Neural progenitor cell (in vitro differentiated cells): ENCODE measurements around the gene TRIM41. TPM values are rescaled to one million over a fixed set of nuclear protein-coding genes. Genes with fewer than 3 reads are reported as not detected.

Experiments
- DNase-seq: peaks from one replicate; pipeline ENCODE4 v3.0.0-alpha.2; 2016; ENCODE audit warnings: low spot score
- H2AFZ ChIP-seq: fragments of 200-600 bp; sonication (generic); replicated peaks from 2 replicates; pipeline ENCODE4 v1.6.1; 2016; ENCODE audit warnings: antibody characterized with exemption
- H3F3A ChIP-seq: fragments of 200-600 bp; sonication (generic); 2 replicates; pipeline ENCODE4 v1.6.1; 2016; ENCODE audit warnings: antibody characterized with exemption, low read depth
- H3K27ac ChIP-seq: fragments of 200-600 bp; sonication (generic); 2 replicates; pipeline ENCODE4 v1.5.1; 2016; ENCODE audit warnings: mild to moderate bottlenecking
- H3K27me3 ChIP-seq: fragments of 200-600 bp; sonication (generic); 2 replicates; pipeline ENCODE4 v1.6.1; 2016; ENCODE audit warnings: mild to moderate bottlenecking, moderate library complexity
- H3K36me3 ChIP-seq: fragments of 200-600 bp; sonication (generic); 2 replicates; pipeline ENCODE4 v1.5.1; 2016
- H3K4me1 ChIP-seq: fragments of 200-600 bp; sonication (generic); 2 replicates; pipeline ENCODE4 v1.6.1; 2016; ENCODE audit warnings: mixed run types
- H3K4me2 ChIP-seq: fragments of 200-600 bp; sonication (generic); 2 replicates; pipeline ENCODE4 v1.6.1; 2016
- H3K4me3 ChIP-seq: fragments of 200-600 bp; sonication (generic); 2 replicates; pipeline ENCODE4 v1.5.1; 2016
- H3K79me2 ChIP-seq: fragments of 200-600 bp; sonication (generic); 2 replicates; pipeline ENCODE4 v1.6.1; 2016; ENCODE audit warnings: low read depth
- H3K9ac ChIP-seq: fragments of 200-600 bp; sonication (generic); 2 replicates; pipeline ENCODE4 v1.6.1; 2016
- H3K9me3 ChIP-seq: fragments of 200-600 bp; sonication (generic); 2 replicates; pipeline ENCODE4 v1.5.1; 2016; ENCODE audit warnings: low read depth
- H4K20me1 ChIP-seq: fragments of 200-600 bp; sonication (generic); 2 replicates; pipeline ENCODE4 v1.6.1; 2016; ENCODE audit warnings: low read depth
- H3K27ac Mint-ChIP-seq: 3 replicates; pipeline ENCODE4 v1.8.0; 2021; ENCODE audit warnings: mixed read lengths
- H3K27me3 Mint-ChIP-seq: 2 replicates; pipeline ENCODE4 v1.8.0; 2022; ENCODE audit warnings: low read depth, mild to moderate bottlenecking, inconsistent platforms, moderate library complexity, mixed read lengths; ENCODE audit not compliant: insufficient read depth
- H3K36me3 Mint-ChIP-seq: 3 replicates; pipeline ENCODE4 v1.8.0; 2021; ENCODE audit warnings: mixed read lengths
- H3K4me1 Mint-ChIP-seq: 3 replicates; pipeline ENCODE4 v1.8.0; 2021; ENCODE audit warnings: mixed read lengths
- H3K4me3 Mint-ChIP-seq: 3 replicates; pipeline ENCODE4 v1.8.0; 2021; ENCODE audit warnings: mild to moderate bottlenecking, moderate library complexity, mixed read lengths
- H3K9me3 Mint-ChIP-seq: 3 replicates; pipeline ENCODE4 v1.8.0; 2020; ENCODE audit warnings: mixed read lengths
- EZH2 ChIP-seq: fragments of 200-600 bp; sonication (generic); IDR thresholded peaks from 2 replicates; pipeline ENCODE4 v1.6.1; 2017; ENCODE audit warnings: antibody characterized with exemption, mild to moderate bottlenecking, moderate library complexity
- EZH2phosphoT487 ChIP-seq: fragments of 200-600 bp; sonication (generic); IDR thresholded peaks from 2 replicates; pipeline ENCODE4 v1.6.1; 2017; ENCODE audit warnings: antibody characterized with exemption
- total RNA-seq: library from RNA; depleted of rRNA; stranded (reverse); fragments of >200 nt; gene quantifications from 2 replicates; pipeline ENCODE4 v1.2.3, GENCODE V29; 2015; ENCODE audit warnings: low replicate concordance
- TF ChIP-seq, protein P1 (sequence below): fragments of 200-600 bp; sonication (generic); IDR thresholded peaks from 2 replicates; pipeline ENCODE4 v1.5.1; 2017; ENCODE audit warnings: antibody characterized with exemption, mild to moderate bottlenecking

Gene TRIM41
- total RNA-seq, 1 donor from 2014 or later, result 8.1 TPM

GRCh38 chr5:181261320-181262049 lies 38.4 kb downstream of the TRIM41 start:
- Histone ChIP-seq H3K9me3 (no peaks in the 10 kb centered on the region), H3F3A (peaks cover 45% of the 10 kb centered on the region), H3K4me1 (peaks cover 15% of the 10 kb centered on the region), H4K20me1 (peaks cover 50% of the 10 kb centered on the region), H3K27me3 (no peaks in the 10 kb centered on the region), H3K79me2 (peaks cover 65% of the 10 kb centered on the region), H3K4me2 (peak overlapping the region; percentile 100), H2AFZ (peak overlapping the region; percentile 97), H3K9ac (peak overlapping the region; percentile 89), H3K27ac (peak overlapping the region; percentile 89), H3K36me3 (no peaks in the 10 kb centered on the region), H3K4me3 (peak overlapping the region; percentile 100)
- Mint-ChIP-seq H3K27ac (peak overlapping the region; percentile 92), H3K4me1 (peaks cover 46% of the 10 kb centered on the region), H3K9me3 (no peaks in the 10 kb centered on the region), H3K4me3 (peak overlapping the region; percentile 99), H3K27me3 (peaks cover 6% of the 10 kb centered on the region), H3K36me3 (peaks cover 14% of the 10 kb centered on the region)
- DNase-seq, result peak; percentile 81
- no peak for TF ChIP-seq EZH2
- TF ChIP-seq, protein P1, sequence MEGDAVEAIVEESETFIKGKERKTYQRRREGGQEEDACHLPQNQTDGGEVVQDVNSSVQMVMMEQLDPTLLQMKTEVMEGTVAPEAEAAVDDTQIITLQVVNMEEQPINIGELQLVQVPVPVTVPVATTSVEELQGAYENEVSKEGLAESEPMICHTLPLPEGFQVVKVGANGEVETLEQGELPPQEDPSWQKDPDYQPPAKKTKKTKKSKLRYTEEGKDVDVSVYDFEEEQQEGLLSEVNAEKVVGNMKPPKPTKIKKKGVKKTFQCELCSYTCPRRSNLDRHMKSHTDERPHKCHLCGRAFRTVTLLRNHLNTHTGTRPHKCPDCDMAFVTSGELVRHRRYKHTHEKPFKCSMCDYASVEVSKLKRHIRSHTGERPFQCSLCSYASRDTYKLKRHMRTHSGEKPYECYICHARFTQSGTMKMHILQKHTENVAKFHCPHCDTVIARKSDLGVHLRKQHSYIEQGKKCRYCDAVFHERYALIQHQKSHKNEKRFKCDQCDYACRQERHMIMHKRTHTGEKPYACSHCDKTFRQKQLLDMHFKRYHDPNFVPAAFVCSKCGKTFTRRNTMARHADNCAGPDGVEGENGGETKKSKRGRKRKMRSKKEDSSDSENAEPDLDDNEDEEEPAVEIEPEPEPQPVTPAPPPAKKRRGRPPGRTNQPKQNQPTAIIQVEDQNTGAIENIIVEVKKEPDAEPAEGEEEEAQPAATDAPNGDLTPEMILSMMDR, result no peak
- TF ChIP-seq EZH2phosphoT487, result no peak

DNA sequence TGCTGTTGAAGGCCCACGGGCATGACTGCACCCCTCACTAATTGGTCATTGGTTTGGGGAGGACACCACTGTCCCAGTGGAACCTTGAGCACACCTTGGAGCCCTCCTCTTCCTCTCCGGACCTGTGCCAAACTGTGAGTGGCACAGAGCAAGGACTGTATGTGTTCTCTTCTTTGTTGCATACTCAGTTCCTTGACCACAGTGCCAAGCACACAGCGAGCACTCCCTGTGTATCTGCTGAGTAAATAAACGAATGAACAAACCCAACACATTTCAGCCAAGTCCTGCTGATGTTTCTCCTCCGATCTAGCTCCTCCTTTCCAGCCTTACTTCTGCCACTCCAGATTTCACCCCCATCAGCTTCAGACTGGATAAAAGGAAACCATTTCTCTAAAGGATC lies 40.6 kb downstream of the TRIM41 start:
- no peak for DNase-seq
- TF ChIP-seq, protein P1, result no peak
- Histone ChIP-seq H3K79me2 (peaks cover 43% of the 10 kb centered on the region), H2AFZ (no peak overlapping the region), H3K4me2 (no peak overlapping the region), H3F3A (peaks cover 45% of the 10 kb centered on the region), H3K9ac (no peak overlapping the region), H3K27ac (no peak overlapping the region), H4K20me1 (peaks cover 30% of the 10 kb centered on the region), H3K27me3 (no peaks in the 10 kb centered on the region), H3K36me3 (no peaks in the 10 kb centered on the region), H3K4me1 (peaks cover 15% of the 10 kb centered on the region), H3K9me3 (no peaks in the 10 kb centered on the region), H3K4me3 (no peak overlapping the region)
- H3K4me3 Mint-ChIP-seq, result peak overlapping the region; percentile 99
- H3K36me3 Mint-ChIP-seq, result peaks cover 13% of the 10 kb centered on the region
- no peaks in the 10 kb centered on the region for H3K9me3 Mint-ChIP-seq
- H3K4me1 Mint-ChIP-seq, result peaks cover 60% of the 10 kb centered on the region
- H3K27me3 Mint-ChIP-seq, result peaks cover 6% of the 10 kb centered on the region
- H3K27ac Mint-ChIP-seq, result no peak overlapping the region

DNA sequence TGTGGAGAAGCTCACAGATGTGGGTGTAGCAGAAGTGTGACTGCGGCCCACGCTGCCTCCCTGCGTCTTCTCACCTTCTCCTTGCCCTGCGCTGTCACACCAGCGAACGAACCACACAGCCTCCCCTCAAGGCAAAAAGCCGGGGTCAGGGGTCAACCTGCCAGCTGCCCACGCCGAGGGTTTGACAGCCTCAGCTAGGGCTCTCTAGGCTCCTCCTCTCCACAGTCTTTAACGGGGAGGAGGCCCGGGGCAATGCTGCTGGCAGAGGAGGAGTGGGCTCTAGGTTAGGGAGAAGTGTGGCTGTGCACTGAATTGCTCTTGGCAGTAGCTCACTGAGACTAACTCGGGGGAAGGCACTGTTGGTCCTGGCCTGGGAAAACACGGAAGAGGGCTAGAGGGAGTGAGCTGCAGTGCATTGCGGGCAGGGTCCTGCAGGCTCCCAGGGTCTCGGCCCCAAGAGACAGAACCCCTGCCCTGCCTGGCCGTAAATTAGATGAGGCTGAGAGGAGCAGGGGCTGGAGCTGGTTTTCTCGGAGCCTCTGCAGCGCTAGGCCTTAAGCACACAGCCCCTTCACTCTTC lies 42.1 kb downstream of the TRIM41 start:
- TF ChIP-seq EZH2 (no peak), EZH2phosphoT487 (no peak)
- no peaks in the 10 kb centered on the region for H3K9me3 Mint-ChIP-seq
- Histone ChIP-seq H3F3A (peaks cover 32% of the 10 kb centered on the region), H3K4me2 (no peak overlapping the region), H2AFZ (no peak overlapping the region), H3K36me3 (no peaks in the 10 kb centered on the region), H3K9me3 (no peaks in the 10 kb centered on the region), H3K79me2 (peaks cover 28% of the 10 kb centered on the region), H3K27ac (no peak overlapping the region), H3K9ac (no peak overlapping the region), H3K27me3 (no peaks in the 10 kb centered on the region), H3K4me1 (peaks cover under 1% of the 10 kb centered on the region), H4K20me1 (peaks cover 15% of the 10 kb centered on the region), H3K4me3 (no peak overlapping the region)
- H3K4me3 Mint-ChIP-seq, result peak overlapping the region; percentile 76
- peak; percentile 49 for DNase-seq
- peaks cover 6% of the 10 kb centered on the region for H3K27me3 Mint-ChIP-seq
- H3K27ac Mint-ChIP-seq, result no peak overlapping the region
- peaks cover 45% of the 10 kb centered on the region for H3K4me1 Mint-ChIP-seq
- H3K36me3 Mint-ChIP-seq, result peaks cover 13% of the 10 kb centered on the region
